ENCODE results near the gene EN2.

GRCh38 chr7:155483868-155484325, 26.0 kb downstream of the EN2 start:
- no peak for TF ChIP-seq POLR2A (IDR thresholded peaks at IDR 0.05)
- TF ChIP-seq, protein P1, sequence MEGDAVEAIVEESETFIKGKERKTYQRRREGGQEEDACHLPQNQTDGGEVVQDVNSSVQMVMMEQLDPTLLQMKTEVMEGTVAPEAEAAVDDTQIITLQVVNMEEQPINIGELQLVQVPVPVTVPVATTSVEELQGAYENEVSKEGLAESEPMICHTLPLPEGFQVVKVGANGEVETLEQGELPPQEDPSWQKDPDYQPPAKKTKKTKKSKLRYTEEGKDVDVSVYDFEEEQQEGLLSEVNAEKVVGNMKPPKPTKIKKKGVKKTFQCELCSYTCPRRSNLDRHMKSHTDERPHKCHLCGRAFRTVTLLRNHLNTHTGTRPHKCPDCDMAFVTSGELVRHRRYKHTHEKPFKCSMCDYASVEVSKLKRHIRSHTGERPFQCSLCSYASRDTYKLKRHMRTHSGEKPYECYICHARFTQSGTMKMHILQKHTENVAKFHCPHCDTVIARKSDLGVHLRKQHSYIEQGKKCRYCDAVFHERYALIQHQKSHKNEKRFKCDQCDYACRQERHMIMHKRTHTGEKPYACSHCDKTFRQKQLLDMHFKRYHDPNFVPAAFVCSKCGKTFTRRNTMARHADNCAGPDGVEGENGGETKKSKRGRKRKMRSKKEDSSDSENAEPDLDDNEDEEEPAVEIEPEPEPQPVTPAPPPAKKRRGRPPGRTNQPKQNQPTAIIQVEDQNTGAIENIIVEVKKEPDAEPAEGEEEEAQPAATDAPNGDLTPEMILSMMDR (IDR thresholded peaks at IDR 0.05) = no peak

All from uterus (tissue), 2 donors.